ENCODE measurements around the gene RCE1.

RCE1 gene

GRCh38 chr11:66855574-66856495, 12.6 kb downstream of the RCE1 start:
- H3K4me3 ChIP-seq (ENCODE audit: low read length), result peak overlapping the region; percentile 63
- peak overlapping the region; percentile 55 for H2AFZ ChIP-seq (ENCODE audit: low read depth, low read length)
- no peaks in the 10 kb centered on the region for H3K27me3 ChIP-seq (ENCODE audit: insufficient read depth, low read length)
- peaks cover 14% of the 10 kb centered on the region for H3K4me1 ChIP-seq (ENCODE audit: insufficient read depth, low read length)
- peaks cover 6% of the 10 kb centered on the region for H3K36me3 ChIP-seq (ENCODE audit: insufficient read depth, low read length)
- H3K9me3 ChIP-seq (ENCODE audit: low read length), result no peaks in the 10 kb centered on the region

- H3K9me3 ChIP-seq (ENCODE audit: low read length), result no peaks in the 10 kb centered on the region
- no peaks in the 10 kb centered on the region for H3K27me3 ChIP-seq (ENCODE audit: insufficient read depth, low read length)
- peak within 1 kb of the TSS; percentile 55 for H2AFZ ChIP-seq (ENCODE audit: low read depth, low read length)
- peaks cover 6% of the 10 kb centered on the region for H3K36me3 ChIP-seq (ENCODE audit: insufficient read depth, low read length)
- H3K4me1 ChIP-seq (ENCODE audit: insufficient read depth, low read length), result peaks cover 14% of the 10 kb centered on the region
- peak within 1 kb of the TSS; percentile 63 for H3K4me3 ChIP-seq (ENCODE audit: low read length)
Measured at GRCh38 chr11:66856496-66857233, 13.4 kb downstream of the RCE1 start, which contains the start of gene LRFN4. Gene LRFN4, plus strand, starts transcription at chr11:66857064. Its CDS starts 681 bp downstream, at chr11:66857745.

GRCh38 chr11:66857234-66857926, 14.1 kb downstream of the RCE1 start:
- no peak overlapping the region for H2AFZ ChIP-seq (ENCODE audit: low read depth, low read length)
- H3K36me3 ChIP-seq (ENCODE audit: insufficient read depth, low read length), result peaks cover 6% of the 10 kb centered on the region
- peaks cover 14% of the 10 kb centered on the region for H3K4me1 ChIP-seq (ENCODE audit: insufficient read depth, low read length)
- peak overlapping the region; percentile 63 for H3K4me3 ChIP-seq (ENCODE audit: low read length)
- no peaks in the 10 kb centered on the region for H3K9me3 ChIP-seq (ENCODE audit: low read length)
- no peaks in the 10 kb centered on the region for H3K27me3 ChIP-seq (ENCODE audit: insufficient read depth, low read length)

- H3K4me1 ChIP-seq (ENCODE audit: insufficient read depth, low read length), result peaks cover 14% of the 10 kb centered on the region
- no peaks in the 10 kb centered on the region for H3K9me3 ChIP-seq (ENCODE audit: low read length)
- H3K4me3 ChIP-seq (ENCODE audit: low read length), result peak overlapping the region; percentile 63
- peaks cover 6% of the 10 kb centered on the region for H3K36me3 ChIP-seq (ENCODE audit: insufficient read depth, low read length)
- H2AFZ ChIP-seq (ENCODE audit: low read depth, low read length), result no peak overlapping the region
- no peaks in the 10 kb centered on the region for H3K27me3 ChIP-seq (ENCODE audit: insufficient read depth, low read length)
Measured at GRCh38 chr11:66857927-66858185, 14.6 kb downstream of the RCE1 start.

- no peak overlapping the region for H2AFZ ChIP-seq (ENCODE audit: low read depth, low read length)
- H3K9me3 ChIP-seq (ENCODE audit: low read length), result no peaks in the 10 kb centered on the region
- H3K4me1 ChIP-seq (ENCODE audit: insufficient read depth, low read length), result peaks cover 14% of the 10 kb centered on the region
- peaks cover 6% of the 10 kb centered on the region for H3K36me3 ChIP-seq (ENCODE audit: insufficient read depth, low read length)
- no peaks in the 10 kb centered on the region for H3K27me3 ChIP-seq (ENCODE audit: insufficient read depth, low read length)
- no peak overlapping the region for H3K4me3 ChIP-seq (ENCODE audit: low read length)
Measured at GRCh38 chr11:66858186-66858938, 15.1 kb downstream of the RCE1 start.

GRCh38 chr11:66858939-66859685, 15.9 kb downstream of the RCE1 start:
- H3K9me3 ChIP-seq (ENCODE audit: low read length), result no peaks in the 10 kb centered on the region
- peaks cover 15% of the 10 kb centered on the region for H3K4me1 ChIP-seq (ENCODE audit: insufficient read depth, low read length)
- H3K36me3 ChIP-seq (ENCODE audit: insufficient read depth, low read length), result peaks cover 6% of the 10 kb centered on the region
- no peak overlapping the region for H3K4me3 ChIP-seq (ENCODE audit: low read length)
- no peaks in the 10 kb centered on the region for H3K27me3 ChIP-seq (ENCODE audit: insufficient read depth, low read length)
- H2AFZ ChIP-seq (ENCODE audit: low read depth, low read length), result no peak overlapping the region

- Histone ChIP-seq H3K4me1 (ENCODE audit: insufficient read depth, low read length) (peaks cover 15% of the 10 kb centered on the region), H3K36me3 (ENCODE audit: insufficient read depth, low read length) (peaks cover 6% of the 10 kb centered on the region), H3K4me3 (ENCODE audit: low read length) (no peak overlapping the region), H3K9me3 (ENCODE audit: low read length) (no peaks in the 10 kb centered on the region), H2AFZ (ENCODE audit: low read depth, low read length) (no peak overlapping the region), H3K27me3 (ENCODE audit: insufficient read depth, low read length) (no peaks in the 10 kb centered on the region)
Measured at GRCh38 chr11:66859686-66860448, 16.6 kb downstream of the RCE1 start.

- Histone ChIP-seq H3K9me3 (ENCODE audit: low read length) (no peaks in the 10 kb centered on the region), H3K4me3 (ENCODE audit: low read length) (no peak overlapping the region), H2AFZ (ENCODE audit: low read depth, low read length) (no peak overlapping the region), H3K36me3 (ENCODE audit: insufficient read depth, low read length) (peaks cover 6% of the 10 kb centered on the region), H3K27me3 (ENCODE audit: insufficient read depth, low read length) (no peaks in the 10 kb centered on the region), H3K4me1 (ENCODE audit: insufficient read depth, low read length) (peaks cover 10% of the 10 kb centered on the region)
Measured at GRCh38 chr11:66860449-66860831, 17.2 kb downstream of the RCE1 start.

- no peaks in the 10 kb centered on the region for H3K9me3 ChIP-seq (ENCODE audit: low read length)
- no peaks in the 10 kb centered on the region for H3K27me3 ChIP-seq (ENCODE audit: insufficient read depth, low read length)
- H3K4me1 ChIP-seq (ENCODE audit: insufficient read depth, low read length), result peaks cover 5% of the 10 kb centered on the region
- H3K4me3 ChIP-seq (ENCODE audit: low read length), result no peak overlapping the region
- H3K36me3 ChIP-seq (ENCODE audit: insufficient read depth, low read length), result peaks cover 6% of the 10 kb centered on the region
- H2AFZ ChIP-seq (ENCODE audit: low read depth, low read length), result no peak overlapping the region
Measured at GRCh38 chr11:66861038-66861773, 18.0 kb downstream of the RCE1 start.

- Histone ChIP-seq H3K27me3 (ENCODE audit: insufficient read depth, low read length) (no peaks in the 10 kb centered on the region), H3K36me3 (ENCODE audit: insufficient read depth, low read length) (peaks cover 6% of the 10 kb centered on the region), H3K4me1 (ENCODE audit: insufficient read depth, low read length) (peaks cover 5% of the 10 kb centered on the region), H2AFZ (ENCODE audit: low read depth, low read length) (no peak overlapping the region), H3K4me3 (ENCODE audit: low read length) (no peak overlapping the region), H3K9me3 (ENCODE audit: low read length) (no peaks in the 10 kb centered on the region)
Measured at GRCh38 chr11:66861774-66862558, 18.7 kb downstream of the RCE1 start.
